GM18951 (cell line): ENCODE data around the gene RUFY4.
"Not testable (repeated sequence)": the region's sequence is repeated elsewhere in the genome, so short reads cannot be mapped to it uniquely, and the experiment has no call there.

Source experiments
- POLR2A ChIP-seq: IDR thresholded peaks from 4 replicates; pipeline ENCODE4 v1.6.1; 2011; ENCODE audit warnings: mild to moderate bottlenecking; ENCODE audit not compliant: insufficient read length, insufficient read depth; ENCODE audit errors: extremely low read depth
- in situ Hi-C: fragments of 300-500 bp; cut with MboI; formaldehyde crosslinking; loops from one replicate; pipeline ENCODE4 v1.12.0; 2022; ENCODE audit warnings: low sequenced_read_pairs, mixed read lengths, inconsistent platforms; ENCODE audit not compliant: unreplicated experiment

RUFY4 gene

DNA sequence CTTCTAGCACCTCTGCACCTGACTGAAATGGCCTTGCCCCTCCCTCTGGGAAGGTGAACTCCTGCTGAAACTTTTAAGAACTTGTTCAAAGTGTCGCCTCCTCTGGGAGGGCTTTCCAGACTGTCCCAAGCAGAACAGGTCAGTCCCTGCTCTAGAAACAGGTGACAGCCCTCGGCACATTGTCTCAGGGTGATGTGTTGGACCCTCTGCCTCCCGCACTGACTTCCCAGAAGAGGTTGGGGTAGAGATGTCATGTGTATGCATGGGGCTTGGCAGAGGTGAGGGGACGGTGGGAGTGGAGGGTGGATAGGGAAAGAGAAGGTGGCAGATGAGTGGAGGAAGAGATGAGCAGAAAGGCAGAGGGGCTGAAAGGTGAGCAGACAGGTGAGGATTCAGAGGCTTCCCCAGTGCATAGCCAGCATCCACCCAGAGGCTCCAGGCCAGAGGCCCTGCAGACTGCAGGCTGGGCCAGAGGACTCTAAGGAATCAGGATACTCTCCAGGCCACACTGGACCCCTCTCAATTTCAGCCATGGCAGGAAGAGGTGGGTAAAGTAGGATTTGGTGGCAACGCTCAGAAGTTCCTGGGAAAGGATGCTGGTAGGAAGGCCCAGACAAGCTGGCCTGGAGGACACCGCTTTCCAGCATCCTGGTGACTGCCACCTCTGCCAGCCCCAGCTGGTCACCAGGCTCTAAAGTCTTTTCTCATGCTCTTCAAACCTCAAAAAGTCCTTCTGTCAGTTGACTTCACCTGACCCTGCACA lies 41.4 kb upstream of the RUFY4 start:
- in situ Hi-C loops = no loop called here
- TF ChIP-seq POLR2A = no peak

DNA sequence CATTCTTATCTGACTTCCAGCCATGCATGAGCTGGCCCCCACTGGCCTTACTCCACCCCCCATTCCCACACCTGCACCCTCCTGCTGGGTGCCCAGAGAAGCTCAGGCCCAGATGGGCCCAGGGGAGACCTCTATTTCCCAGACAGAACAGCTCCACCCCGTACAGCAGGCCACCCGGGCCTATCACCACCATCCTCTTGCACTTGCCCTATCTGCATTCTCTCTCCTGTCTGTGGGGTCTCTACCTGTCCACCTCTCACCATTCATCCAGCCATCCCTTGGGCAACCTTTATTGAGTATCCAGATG lies 40.9 kb upstream of the RUFY4 start:
- in situ Hi-C loops = no loop called here
- TF ChIP-seq POLR2A = no peak

DNA sequence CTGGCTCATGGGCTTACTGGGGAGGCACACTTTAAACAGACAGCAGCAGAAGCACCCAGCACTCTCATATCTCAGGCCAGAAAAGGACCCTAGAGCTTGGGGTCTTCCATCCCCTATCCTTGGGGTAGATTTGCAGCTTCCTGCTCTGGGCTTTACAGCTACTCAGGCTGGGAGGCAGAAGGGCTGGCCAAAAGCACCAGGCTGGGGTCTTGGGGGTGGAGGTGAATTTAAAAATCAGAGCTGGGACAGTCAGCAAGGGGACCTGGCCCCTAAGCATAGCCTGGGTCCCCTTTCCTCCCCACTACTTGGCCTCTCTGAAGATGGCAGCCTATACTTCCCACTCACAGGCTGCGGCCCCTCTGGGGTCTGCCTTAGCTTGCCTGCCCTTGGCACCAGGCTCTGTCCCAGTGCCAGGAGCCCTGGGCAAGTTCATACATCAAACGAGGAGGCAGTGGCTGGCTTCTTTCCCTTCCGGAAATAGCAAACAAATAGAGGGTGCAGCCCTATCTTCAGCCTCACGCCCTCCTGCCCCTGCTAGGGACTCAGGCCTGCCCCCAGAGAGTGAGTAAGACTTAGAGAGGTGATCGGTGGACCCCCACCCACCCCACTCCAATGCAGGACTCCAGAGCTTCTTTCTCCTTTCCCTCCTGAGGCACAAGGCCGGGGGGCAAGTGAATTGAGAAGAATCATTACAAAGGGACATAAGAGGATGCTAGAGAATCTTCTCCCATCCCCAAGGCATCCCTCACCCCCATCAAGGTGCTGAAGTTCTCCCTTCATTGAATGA lies 40.3 kb upstream of the RUFY4 start:
- in situ Hi-C loops = no loop called here

DNA sequence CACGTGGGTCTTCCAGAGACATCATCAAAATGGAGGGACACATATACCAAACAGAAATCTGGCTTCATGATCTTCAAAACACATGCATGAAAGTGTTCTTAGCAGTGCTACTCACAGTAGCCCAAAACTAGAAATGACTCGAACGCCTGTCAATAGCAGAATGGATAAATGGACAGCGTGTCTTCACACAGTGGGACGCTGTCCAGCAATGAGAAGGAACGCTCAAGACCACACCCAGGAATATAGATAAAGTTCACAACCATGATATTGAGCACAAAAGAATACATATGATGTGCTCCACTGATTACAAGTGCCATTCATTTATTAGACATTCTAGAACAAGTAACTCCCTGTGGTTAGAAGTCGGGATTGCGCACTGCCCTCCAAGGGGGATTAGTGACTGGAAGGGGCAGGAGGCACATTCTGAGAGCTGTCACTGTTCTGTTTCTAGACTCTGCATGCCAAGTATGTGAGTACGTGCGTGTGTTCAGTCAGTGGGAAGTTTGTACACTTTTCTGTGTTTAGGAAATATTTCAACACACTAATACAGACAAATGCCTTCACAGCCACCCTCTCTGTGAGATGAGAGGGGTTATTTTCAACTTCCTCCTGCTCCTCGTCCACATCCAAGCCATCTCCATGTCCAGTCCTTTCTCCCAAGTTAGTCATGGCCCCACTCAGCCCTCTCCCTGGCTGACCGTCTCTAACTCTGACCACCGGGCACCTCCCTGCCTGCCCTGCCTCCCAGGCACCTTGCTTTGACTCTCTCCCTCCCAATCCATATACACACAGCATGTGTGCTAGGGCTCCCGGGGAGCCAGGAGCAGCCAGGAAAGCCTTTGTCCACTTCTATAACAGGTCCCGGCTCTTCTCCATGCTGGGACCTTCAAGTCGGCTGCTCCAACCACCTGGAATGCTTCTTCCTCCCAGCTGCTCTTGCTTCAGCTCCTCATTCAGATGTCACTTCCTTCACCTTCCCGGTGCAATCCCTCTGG lies 39.4 kb upstream of the RUFY4 start:
- in situ Hi-C loops = no loop called here
- no peak for TF ChIP-seq POLR2A

More for the DNA sequence above, 40.3 kb upstream of the RUFY4 start:
- TF ChIP-seq POLR2A = no peak

DNA sequence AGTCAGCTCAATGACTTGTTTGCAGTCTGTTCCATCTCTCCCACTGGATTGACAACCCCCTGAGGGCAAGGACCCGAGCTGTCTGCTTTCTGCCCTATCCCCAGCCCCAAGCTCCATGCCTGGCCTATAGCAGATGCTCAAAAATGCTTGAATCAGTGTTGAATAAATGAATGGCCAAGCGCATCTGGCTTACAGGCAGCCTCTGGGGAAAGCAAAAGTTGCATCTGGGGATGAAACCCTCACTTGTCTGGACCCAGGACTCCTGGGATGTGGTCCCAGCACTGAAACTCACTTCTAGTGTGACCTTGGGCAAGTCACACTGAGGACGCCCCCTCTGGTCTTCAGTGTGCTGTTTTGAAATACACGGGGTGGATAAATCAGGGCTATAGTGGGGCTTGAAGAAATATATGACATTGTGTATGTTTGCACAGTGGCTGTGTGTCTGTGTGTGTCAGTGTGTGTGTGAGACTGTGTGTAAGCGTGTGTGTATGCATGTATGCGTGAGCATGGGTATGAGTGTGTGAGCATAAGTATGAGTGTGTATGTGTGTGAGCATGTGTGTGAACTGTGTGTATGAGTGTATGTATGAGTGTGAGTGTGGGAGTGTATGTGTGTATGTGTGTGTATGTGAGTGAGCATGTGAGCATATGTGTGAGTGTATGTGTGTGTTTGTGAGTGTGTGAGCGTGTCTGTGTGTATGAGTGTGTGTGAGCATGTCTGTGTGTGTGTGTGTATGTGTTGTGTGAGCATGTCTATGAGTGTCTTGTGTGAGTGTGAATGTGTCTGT lies 38.5 kb upstream of the RUFY4 start:
- TF ChIP-seq POLR2A = no peak
- in situ Hi-C loops = no loop called here

DNA sequence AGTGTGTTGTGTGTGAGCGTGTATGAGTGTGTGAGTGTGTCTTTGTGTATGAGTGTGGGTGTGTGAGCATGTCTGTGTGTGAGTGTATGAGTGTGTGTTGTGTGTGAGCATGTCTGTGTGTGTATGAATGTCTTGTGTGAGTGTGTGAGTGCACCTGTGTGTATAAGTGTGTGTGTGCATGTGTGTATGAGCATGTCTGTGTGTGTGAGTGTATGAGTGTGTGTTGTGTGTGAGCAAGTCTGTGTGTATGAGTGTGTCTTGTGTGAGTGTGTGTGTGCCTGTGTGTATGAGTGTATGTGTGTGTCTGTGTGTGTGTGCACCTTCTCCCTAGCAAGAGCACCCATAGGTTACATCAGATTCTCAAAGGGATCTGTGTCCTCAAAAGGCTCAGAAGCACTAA lies 37.8 kb upstream of the RUFY4 start:
- TF ChIP-seq POLR2A = no peak
- in situ Hi-C loops = no loop called here

DNA sequence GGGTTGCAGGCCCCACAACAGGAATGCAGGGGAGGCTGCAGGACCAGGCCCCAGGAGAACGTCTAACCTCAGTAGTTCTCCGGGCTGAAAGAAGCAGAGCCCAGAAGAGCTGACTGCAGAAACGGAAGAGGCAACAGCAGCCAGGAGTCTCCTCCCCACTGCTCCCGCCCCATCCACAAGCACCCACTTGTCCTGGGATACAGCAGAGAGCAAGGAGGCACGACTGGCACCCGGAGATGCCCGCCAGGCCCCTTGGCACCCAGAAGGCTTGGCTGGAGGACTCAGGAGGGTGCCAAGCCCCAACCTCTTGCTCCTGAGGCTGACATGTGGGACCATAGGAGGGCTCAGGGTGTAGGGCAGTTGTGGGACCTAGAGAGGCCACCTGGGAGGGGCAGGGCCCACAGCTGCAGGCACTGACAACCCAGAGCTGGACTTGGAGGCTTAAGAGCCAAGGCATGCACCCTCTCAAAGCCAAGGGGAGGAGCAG lies 37.2 kb upstream of the RUFY4 start:
- in situ Hi-C loops = no loop called here
- no peak for TF ChIP-seq POLR2A

DNA sequence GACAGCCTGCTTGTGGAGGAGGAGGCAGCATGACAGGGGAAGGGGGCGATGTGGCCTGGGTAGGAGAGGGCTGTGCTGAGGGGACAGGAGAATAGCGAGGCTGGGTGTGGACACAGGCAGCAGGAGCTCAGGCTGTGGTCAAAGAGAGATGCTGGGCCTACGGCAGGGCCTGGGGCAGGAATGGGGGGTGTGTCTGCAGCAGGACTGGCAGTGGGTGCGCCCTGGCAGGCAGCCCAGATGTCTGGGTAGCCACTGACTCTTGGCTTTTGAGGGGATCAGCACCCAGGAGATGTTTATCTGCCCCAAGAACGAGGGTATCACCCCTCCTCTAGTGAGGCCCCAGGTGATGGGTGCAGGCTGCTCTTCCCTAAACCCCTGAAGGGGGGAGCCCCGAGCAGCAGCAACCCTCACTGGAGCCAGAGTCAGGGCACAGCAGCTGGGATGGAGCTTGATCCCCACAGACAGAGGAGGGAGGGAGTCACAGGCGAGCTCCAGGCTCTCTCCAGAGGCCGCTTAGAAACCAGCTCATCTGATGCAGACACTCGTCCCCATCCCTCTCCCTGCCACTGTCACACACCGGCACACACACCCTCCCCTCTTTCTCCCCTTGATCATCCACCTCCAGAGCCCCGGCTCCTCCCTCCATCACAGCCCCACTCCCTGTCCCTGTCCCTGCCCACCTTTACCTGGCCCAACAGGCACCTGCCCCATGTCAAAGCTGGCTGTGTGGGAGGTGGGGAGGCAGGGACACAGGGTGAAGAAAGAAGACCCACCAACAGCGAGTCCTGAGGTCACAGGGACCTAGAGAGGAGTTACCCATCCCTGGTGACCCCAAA lies 36.5 kb upstream of the RUFY4 start:
- in situ Hi-C loops = no loop called here
- no peak for TF ChIP-seq POLR2A

DNA sequence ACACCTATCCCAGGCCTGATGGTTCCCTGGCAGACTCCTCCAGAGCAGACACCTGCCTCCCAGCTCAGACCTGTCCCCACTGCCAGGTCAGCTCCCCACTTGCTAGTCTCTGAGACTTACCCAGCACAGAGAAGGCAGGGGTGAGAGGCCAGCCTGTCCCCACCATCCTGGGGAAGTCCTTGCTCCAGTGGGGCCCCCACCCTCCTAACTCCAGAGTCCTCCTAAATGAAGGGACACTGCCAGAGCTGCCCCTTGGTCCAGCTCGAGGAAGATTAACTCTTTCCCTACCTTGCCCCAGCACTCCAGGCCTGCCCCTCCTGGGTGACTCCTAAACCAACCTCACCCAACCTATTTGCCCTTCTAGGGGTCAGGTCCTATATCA lies 35.9 kb upstream of the RUFY4 start:
- in situ Hi-C loops = no loop called here
- TF ChIP-seq POLR2A = no peak

DNA sequence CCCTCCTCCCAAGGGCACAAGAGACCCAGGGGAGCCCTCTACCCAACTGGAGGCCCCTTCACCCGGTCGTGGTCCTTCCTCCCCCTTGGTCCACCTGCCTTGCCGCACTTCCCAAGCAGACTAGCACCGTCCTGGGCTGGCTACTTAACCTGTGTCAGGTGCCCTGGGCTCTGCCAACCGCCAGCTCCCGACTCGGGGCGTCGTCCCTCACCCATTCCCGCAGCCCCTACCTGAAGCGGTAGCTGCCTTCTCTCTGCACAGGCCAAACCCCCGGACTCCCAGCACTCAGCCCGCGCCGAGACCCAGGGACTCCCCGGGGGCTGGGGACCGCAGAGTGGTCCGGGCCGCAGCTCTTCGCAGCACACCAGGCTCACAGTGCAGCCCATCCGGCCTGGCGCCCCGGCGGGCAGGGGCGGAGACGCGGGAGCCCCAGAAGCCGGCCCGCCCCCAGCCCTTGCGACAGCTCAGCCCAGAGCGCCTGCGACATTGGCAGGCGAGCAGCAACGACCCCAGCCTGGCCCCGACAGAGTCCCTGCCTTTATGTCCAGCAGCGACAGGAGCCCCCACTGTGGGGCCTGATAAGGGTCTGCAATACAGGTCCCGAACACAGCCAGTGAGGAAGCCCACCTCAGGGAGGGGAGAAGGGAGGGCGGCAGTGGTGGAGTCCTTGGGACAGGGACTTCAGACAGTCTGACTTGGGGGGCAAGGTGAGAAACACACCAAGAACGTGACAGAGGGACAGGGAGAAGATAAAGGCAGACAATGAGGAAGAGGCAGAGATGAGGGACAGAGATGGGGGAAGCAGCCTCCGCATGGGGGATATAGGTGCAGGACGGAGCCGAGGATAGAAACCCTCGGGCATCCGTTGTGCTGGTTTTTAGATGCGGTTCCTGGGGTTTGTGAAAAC lies 35.2 kb upstream of the RUFY4 start:
- in situ Hi-C loops = no loop called here
- TF ChIP-seq POLR2A = no peak

DNA sequence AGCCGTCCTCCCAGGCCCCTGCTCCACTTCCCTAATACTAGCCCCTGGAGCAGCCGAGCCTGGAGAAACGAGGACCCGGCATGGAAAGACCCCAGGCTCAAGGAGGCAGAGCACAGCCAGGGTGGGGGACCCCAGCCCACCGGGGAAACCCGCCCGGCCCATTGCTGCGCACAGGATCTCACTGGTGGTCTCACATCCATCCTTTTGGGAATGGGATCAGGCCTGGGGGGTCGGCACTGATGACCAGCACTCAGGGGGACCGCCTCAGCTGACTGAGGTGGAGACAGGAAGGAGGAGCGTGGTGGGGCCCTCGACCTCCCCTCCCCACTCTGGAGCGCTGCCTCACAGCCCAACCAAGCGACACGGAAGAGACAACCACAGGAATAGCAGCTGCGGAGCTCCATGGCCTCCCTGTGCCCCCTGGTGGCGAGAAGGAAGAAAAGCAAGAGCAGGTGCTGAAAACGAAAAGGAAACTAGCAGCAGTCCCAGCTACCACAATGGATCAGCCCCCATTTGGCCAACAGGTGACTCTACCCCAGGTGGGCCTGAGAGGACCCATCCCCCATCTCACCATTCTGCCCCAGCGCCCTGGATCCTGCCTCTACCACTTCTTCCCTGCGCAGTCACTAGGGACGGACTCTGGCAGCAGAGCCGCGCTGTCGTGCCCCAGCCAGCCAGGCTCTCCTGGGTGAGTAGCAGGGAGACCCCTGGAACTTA lies 34.4 kb upstream of the RUFY4 start:
- in situ Hi-C loops = not testable (repeated sequence)
